ENCODE results near the gene NTNG1.

The NTNG1 gene

GRCh38 chr1:107342768-107343167 lies 201.9 kb downstream of the NTNG1 start:
- Histone ChIP-seq H3K4me3 (ENCODE audit: insufficient read depth, low read depth, low read length) (no peak overlapping the region), H3K9me3 (ENCODE audit: control insufficient read depth, low read length) (no peaks in the 10 kb centered on the region), H3K36me3 (ENCODE audit: control insufficient read depth, insufficient read depth, low read length) (no peaks in the 10 kb centered on the region), H3K27me3 (ENCODE audit: control insufficient read depth, insufficient read depth, low read length, poor library complexity, severe bottlenecking) (no peaks in the 10 kb centered on the region), H3K27ac (ENCODE audit: insufficient read depth, low read depth, low read length, poor library complexity, severe bottlenecking) (no peak overlapping the region), H3K4me1 (ENCODE audit: control insufficient read depth, insufficient read depth, low read length) (peaks cover 18% of the 10 kb centered on the region)
- WGBS, 2 experiments, result 86 to 100% methylated on average over 2 of the region's 2 CpGs

- WGBS, 2 experiments, result 56 to 59% methylated on average over 5 of the region's 5 CpGs
- no peak overlapping the region for H3K4me3 ChIP-seq (ENCODE audit: insufficient read depth, low read depth, low read length)
- no peak overlapping the region for H3K27ac ChIP-seq (ENCODE audit: insufficient read depth, low read depth, low read length, poor library complexity, severe bottlenecking)
Observed at GRCh38 chr1:107343601-107344000, 202.8 kb downstream of the NTNG1 start.

GRCh38 chr1:107344268-107344760 lies 203.5 kb downstream of the NTNG1 start:
- Histone ChIP-seq H3K4me3 (ENCODE audit: insufficient read depth, low read depth, low read length) (no peak overlapping the region), H3K4me1 (ENCODE audit: control insufficient read depth, insufficient read depth, low read length) (peaks cover 18% of the 10 kb centered on the region), H3K9me3 (ENCODE audit: control insufficient read depth, low read length) (no peaks in the 10 kb centered on the region), H3K27ac (ENCODE audit: insufficient read depth, low read depth, low read length, poor library complexity, severe bottlenecking) (no peak overlapping the region), H3K27me3 (ENCODE audit: control insufficient read depth, insufficient read depth, low read length, poor library complexity, severe bottlenecking) (no peaks in the 10 kb centered on the region), H3K36me3 (ENCODE audit: control insufficient read depth, insufficient read depth, low read length) (no peaks in the 10 kb centered on the region)
- 7 to 11% methylated on average over 1 of the region's 1 CpG for WGBS, 2 experiments

More at GRCh38 chr1:107343601-107344000, 202.8 kb downstream of the NTNG1 start:
- Histone ChIP-seq H3K27me3 (ENCODE audit: control insufficient read depth, insufficient read depth, low read length, poor library complexity, severe bottlenecking) (no peaks in the 10 kb centered on the region), H3K9me3 (ENCODE audit: control insufficient read depth, low read length) (no peaks in the 10 kb centered on the region), H3K4me1 (ENCODE audit: control insufficient read depth, insufficient read depth, low read length) (peaks cover 18% of the 10 kb centered on the region), H3K36me3 (ENCODE audit: control insufficient read depth, insufficient read depth, low read length) (no peaks in the 10 kb centered on the region)

- Histone ChIP-seq H3K4me3 (ENCODE audit: insufficient read depth, low read depth, low read length) (no peak overlapping the region), H3K27ac (ENCODE audit: insufficient read depth, low read depth, low read length, poor library complexity, severe bottlenecking) (no peak overlapping the region), H3K9me3 (ENCODE audit: control insufficient read depth, low read length) (no peaks in the 10 kb centered on the region), H3K4me1 (ENCODE audit: control insufficient read depth, insufficient read depth, low read length) (peaks cover 18% of the 10 kb centered on the region), H3K27me3 (ENCODE audit: control insufficient read depth, insufficient read depth, low read length, poor library complexity, severe bottlenecking) (no peaks in the 10 kb centered on the region), H3K36me3 (ENCODE audit: control insufficient read depth, insufficient read depth, low read length) (no peaks in the 10 kb centered on the region)
- WGBS, 2 experiments, result 87 to 96% methylated on average over 3 of the region's 3 CpGs
Observed at GRCh38 chr1:107344836-107345235, 204.0 kb downstream of the NTNG1 start.

GRCh38 chr1:107352850-107353249 lies 212.0 kb downstream of the NTNG1 start:
- Histone ChIP-seq H3K27ac (ENCODE audit: insufficient read depth, low read depth, low read length, poor library complexity, severe bottlenecking) (no peak overlapping the region), H3K36me3 (ENCODE audit: control insufficient read depth, insufficient read depth, low read length) (no peaks in the 10 kb centered on the region), H3K27me3 (ENCODE audit: control insufficient read depth, insufficient read depth, low read length, poor library complexity, severe bottlenecking) (no peaks in the 10 kb centered on the region), H3K4me1 (ENCODE audit: control insufficient read depth, insufficient read depth, low read length) (no peaks in the 10 kb centered on the region), H3K4me3 (ENCODE audit: insufficient read depth, low read depth, low read length) (no peak overlapping the region), H3K9me3 (ENCODE audit: control insufficient read depth, low read length) (no peaks in the 10 kb centered on the region)

- H3K4me3 ChIP-seq (ENCODE audit: insufficient read depth, low read depth, low read length), result no peak overlapping the region
- no peaks in the 10 kb centered on the region for H3K9me3 ChIP-seq (ENCODE audit: control insufficient read depth, low read length)
- no CpG with 5 or more reads among the region's 1 CpG for WGBS, 2 experiments
- no peaks in the 10 kb centered on the region for H3K36me3 ChIP-seq (ENCODE audit: control insufficient read depth, insufficient read depth, low read length)
- no peaks in the 10 kb centered on the region for H3K4me1 ChIP-seq (ENCODE audit: control insufficient read depth, insufficient read depth, low read length)
- H3K27me3 ChIP-seq (ENCODE audit: control insufficient read depth, insufficient read depth, low read length, poor library complexity, severe bottlenecking), result no peaks in the 10 kb centered on the region
- no peak overlapping the region for H3K27ac ChIP-seq (ENCODE audit: insufficient read depth, low read depth, low read length, poor library complexity, severe bottlenecking)
Observed at GRCh38 chr1:107357376-107357775, 216.5 kb downstream of the NTNG1 start.

- WGBS, 2 experiments, result 76 to 82% methylated on average over 5 of the region's 5 CpGs
Observed at GRCh38 chr1:107358619-107359327, 217.9 kb downstream of the NTNG1 start.

GRCh38 chr1:107359472-107360241 lies 218.8 kb downstream of the NTNG1 start:
- Histone ChIP-seq H3K27me3 (ENCODE audit: control insufficient read depth, insufficient read depth, low read length, poor library complexity, severe bottlenecking) (no peaks in the 10 kb centered on the region), H3K4me1 (ENCODE audit: control insufficient read depth, insufficient read depth, low read length) (no peaks in the 10 kb centered on the region), H3K4me3 (ENCODE audit: insufficient read depth, low read depth, low read length) (no peak overlapping the region), H3K9me3 (ENCODE audit: control insufficient read depth, low read length) (no peaks in the 10 kb centered on the region), H3K36me3 (ENCODE audit: control insufficient read depth, insufficient read depth, low read length) (no peaks in the 10 kb centered on the region), H3K27ac (ENCODE audit: insufficient read depth, low read depth, low read length, poor library complexity, severe bottlenecking) (no peak overlapping the region)
- 88 to 92% methylated on average over 3 to 5 of the region's 5 CpGs for WGBS, 2 experiments

More at GRCh38 chr1:107358619-107359327, 217.9 kb downstream of the NTNG1 start:
- Histone ChIP-seq H3K9me3 (ENCODE audit: control insufficient read depth, low read length) (no peaks in the 10 kb centered on the region), H3K36me3 (ENCODE audit: control insufficient read depth, insufficient read depth, low read length) (no peaks in the 10 kb centered on the region), H3K4me3 (ENCODE audit: insufficient read depth, low read depth, low read length) (no peak overlapping the region), H3K27me3 (ENCODE audit: control insufficient read depth, insufficient read depth, low read length, poor library complexity, severe bottlenecking) (no peaks in the 10 kb centered on the region), H3K27ac (ENCODE audit: insufficient read depth, low read depth, low read length, poor library complexity, severe bottlenecking) (no peak overlapping the region), H3K4me1 (ENCODE audit: control insufficient read depth, insufficient read depth, low read length) (no peaks in the 10 kb centered on the region)

GRCh38 chr1:107362468-107363140 lies 221.8 kb downstream of the NTNG1 start:
- WGBS, 2 experiments, result 93 to 94% methylated on average over 3 of the region's 3 CpGs
- no peak overlapping the region for H3K27ac ChIP-seq (ENCODE audit: insufficient read depth, low read depth, low read length, poor library complexity, severe bottlenecking)

GRCh38 chr1:107363154-107363553 lies 222.3 kb downstream of the NTNG1 start:
- Histone ChIP-seq H3K4me3 (ENCODE audit: insufficient read depth, low read depth, low read length) (no peak overlapping the region), H3K27ac (ENCODE audit: insufficient read depth, low read depth, low read length, poor library complexity, severe bottlenecking) (no peak overlapping the region), H3K9me3 (ENCODE audit: control insufficient read depth, low read length) (no peaks in the 10 kb centered on the region), H3K27me3 (ENCODE audit: control insufficient read depth, insufficient read depth, low read length, poor library complexity, severe bottlenecking) (no peaks in the 10 kb centered on the region), H3K4me1 (ENCODE audit: control insufficient read depth, insufficient read depth, low read length) (no peaks in the 10 kb centered on the region), H3K36me3 (ENCODE audit: control insufficient read depth, insufficient read depth, low read length) (no peaks in the 10 kb centered on the region)
- 100% methylated on average over 1 of the region's 1 CpG for WGBS, 2 experiments

More at GRCh38 chr1:107362468-107363140, 221.8 kb downstream of the NTNG1 start:
- Histone ChIP-seq H3K27me3 (ENCODE audit: control insufficient read depth, insufficient read depth, low read length, poor library complexity, severe bottlenecking) (no peaks in the 10 kb centered on the region), H3K36me3 (ENCODE audit: control insufficient read depth, insufficient read depth, low read length) (no peaks in the 10 kb centered on the region), H3K9me3 (ENCODE audit: control insufficient read depth, low read length) (no peaks in the 10 kb centered on the region), H3K4me3 (ENCODE audit: insufficient read depth, low read depth, low read length) (no peak overlapping the region), H3K4me1 (ENCODE audit: control insufficient read depth, insufficient read depth, low read length) (no peaks in the 10 kb centered on the region)

All from ectodermal cell (in vitro differentiated cells).